Endothelial cell of umbilical vein (primary cell): Measurements from ENCODE around the gene EDN2.

ENCODE experiments used
- CTCF ChIP-seq, 2 donors: IDR thresholded peaks; 1 replicate in 1 of 2; 2 replicates in 1 of 2; pipeline ENCODE4 v1.5.1; 2011; ENCODE audit warnings: low read length in 2 of 2, mild to moderate bottlenecking in 2 of 2, moderate library complexity in 2 of 2, control low read depth in 1 of 2, inconsistent platforms in 1 of 2, low read depth in 1 of 2; ENCODE audit not compliant: insufficient read depth in 1 of 2; ENCODE audit errors: extremely low read depth in 1 of 2
- EZH2 ChIP-seq: IDR thresholded peaks from 2 replicates; pipeline ENCODE4 v1.6.1; 2012; ENCODE audit warnings: borderline replicate concordance, low read depth, mild to moderate bottlenecking, moderate library complexity, low read length, inconsistent platforms; ENCODE audit not compliant: severe bottlenecking

GRCh38 chr1:41498391-41498790 lies 13.9 kb upstream of the EDN2 start:
- TF ChIP-seq CTCF (IDR thresholded peaks at IDR 0.05; ENCODE audit: extremely low read depth in 1 of 2, insufficient read depth in 1 of 2, low read depth in 1 of 2, low read length in 2 of 2): no peak
- TF ChIP-seq EZH2: no peak
